DOHH2 (cell line): Measurements from ENCODE around the gene SDHA.
A peak's percentile ranks its signal among the peaks of the same experiment; 100 is the strongest.

Experiments
- H3F3A ChIP-seq: fragments of 200-600 bp; sonication (generic), shearing (Covaris generic); 2 replicates; pipeline ENCODE4 v1.6.0; 2016; ENCODE audit warnings: antibody characterized with exemption, mild to moderate bottlenecking; ENCODE audit not compliant: control insufficient read depth, insufficient read depth
- H3K27ac ChIP-seq: fragments of 200-600 bp; sonication (generic); 2 replicates; pipeline ENCODE4 v1.5.1; 2014; ENCODE audit warnings: low read depth, mild to moderate bottlenecking, low read length, moderate library complexity
- H3K27me3 ChIP-seq: fragments of 200-600 bp; sonication (generic); 2 replicates; pipeline ENCODE4 v1.6.1; 2014; ENCODE audit warnings: mild to moderate bottlenecking, low read length, mixed read lengths; ENCODE audit not compliant: control insufficient read depth
- H3K36me3 ChIP-seq: fragments of 200-600 bp; sonication (generic); 2 replicates; pipeline ENCODE4 v1.6.1; 2014; ENCODE audit warnings: mild to moderate bottlenecking, low read length, moderate library complexity, mixed read lengths; ENCODE audit not compliant: control insufficient read depth
- H3K4me1 ChIP-seq: fragments of 200-600 bp; sonication (generic); 2 replicates; pipeline ENCODE4 v1.6.1; 2014; ENCODE audit warnings: mild to moderate bottlenecking, low read length, mixed read lengths; ENCODE audit not compliant: control insufficient read depth
- H3K4me2 ChIP-seq: fragments of 200-600 bp; sonication (generic); 2 replicates; pipeline ENCODE4 v1.6.0; 2014; ENCODE audit warnings: mild to moderate bottlenecking, low read length, moderate library complexity
- H3K4me3 ChIP-seq: fragments of 200-600 bp; sonication (generic); 2 replicates; pipeline ENCODE4 v1.5.1; 2014; ENCODE audit warnings: mild to moderate bottlenecking, low read length, mixed read lengths
- H3K79me2 ChIP-seq: fragments of 200-600 bp; sonication (generic); 2 replicates; pipeline ENCODE4 v1.6.1; 2014; ENCODE audit warnings: mild to moderate bottlenecking, low read length, mixed read lengths; ENCODE audit not compliant: control insufficient read depth
- H3K9me2 ChIP-seq: fragments of 200-600 bp; sonication (generic); replicated peaks from 2 replicates; pipeline ENCODE4 v1.6.1; 2014; ENCODE audit warnings: mild to moderate bottlenecking, low read length, mixed read lengths; ENCODE audit not compliant: control insufficient read depth
- H3K9me3 ChIP-seq: fragments of 200-600 bp; sonication (generic); 2 replicates; pipeline ENCODE4 v1.6.1; 2014; ENCODE audit warnings: antibody characterized with exemption, low read length, mixed read lengths; ENCODE audit not compliant: control insufficient read depth, insufficient read depth
- H4K20me1 ChIP-seq: fragments of 200-600 bp; sonication (generic); 2 replicates; pipeline ENCODE4 v1.6.0; 2014; ENCODE audit warnings: low read depth, mild to moderate bottlenecking, antibody characterized with exemption, low read length, moderate library complexity; ENCODE audit not compliant: control insufficient read depth, insufficient read depth
- EZH2phosphoT487 ChIP-seq: fragments of 200-600 bp; sonication (generic); IDR thresholded peaks from 2 replicates; pipeline ENCODE4 v1.6.1; 2017; ENCODE audit warnings: borderline replicate concordance, mild to moderate bottlenecking, antibody characterized with exemption, low read length, moderate library complexity, mixed read lengths
- TF ChIP-seq, protein P1 (sequence below): fragments of 200-600 bp; sonication (generic); IDR thresholded peaks from one replicate; pipeline ENCODE4 v1.5.1; 2014; ENCODE audit warnings: antibody characterized with exemption, mild to moderate bottlenecking, low read depth, low read length; ENCODE audit not compliant: poor library complexity, severe bottlenecking

SDHA gene

DNA sequence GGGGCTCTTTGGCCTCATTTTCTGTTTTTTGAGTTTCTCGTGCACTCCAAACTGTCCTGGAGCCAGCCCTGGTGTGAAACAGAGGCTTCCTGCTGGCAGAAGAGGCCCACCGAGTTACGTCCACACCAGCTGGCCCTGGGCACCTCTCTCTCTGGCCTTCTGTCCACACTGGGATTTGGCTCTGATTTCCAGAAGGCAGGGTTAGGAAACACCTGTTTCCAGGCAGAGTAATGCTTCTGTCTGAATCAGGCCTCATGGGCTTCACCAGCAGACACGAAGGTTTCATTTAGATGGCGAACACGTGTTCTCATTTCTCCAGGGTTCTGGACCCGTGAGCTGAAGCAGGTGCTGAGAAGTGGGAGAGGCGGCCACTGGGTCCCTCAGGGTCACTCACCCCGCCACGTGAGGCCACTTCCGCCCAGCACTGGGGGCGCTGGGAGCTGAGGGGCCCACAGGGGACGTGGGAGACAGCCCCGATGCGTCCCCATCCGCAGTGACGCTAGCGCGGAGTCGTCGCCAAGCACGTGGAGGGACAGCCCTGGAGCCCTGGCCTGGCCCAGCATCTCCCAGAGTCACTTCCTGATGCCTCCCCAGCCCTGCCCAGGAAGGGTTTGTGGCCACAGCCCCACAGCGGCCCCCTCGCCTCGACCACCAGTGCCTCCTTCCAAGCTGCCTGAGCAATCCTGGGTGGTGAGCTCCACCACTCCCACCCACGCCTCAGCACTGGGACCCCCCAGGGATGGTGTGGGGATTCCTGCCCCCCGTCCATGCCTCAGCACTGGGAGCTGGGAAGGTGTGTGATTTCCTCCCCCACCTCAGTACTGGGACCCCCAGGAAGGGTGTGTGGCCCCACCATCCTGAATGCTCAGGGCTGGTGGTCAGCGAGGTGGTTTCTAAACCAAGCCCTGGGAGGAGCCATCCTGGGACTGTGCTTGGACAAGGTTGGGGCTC lies 31.8 kb upstream of the SDHA start:
- H3K27me3 ChIP-seq = no peaks in the 10 kb centered on the region
- peaks cover 33% of the 10 kb centered on the region for H3K4me1 ChIP-seq
- no peak overlapping the region for H3K4me3 ChIP-seq
- H3K36me3 ChIP-seq = no peaks in the 10 kb centered on the region
- no peak overlapping the region for H3K27ac ChIP-seq
- no peaks in the 10 kb centered on the region for H3K9me2 ChIP-seq
- TF ChIP-seq, protein P1, sequence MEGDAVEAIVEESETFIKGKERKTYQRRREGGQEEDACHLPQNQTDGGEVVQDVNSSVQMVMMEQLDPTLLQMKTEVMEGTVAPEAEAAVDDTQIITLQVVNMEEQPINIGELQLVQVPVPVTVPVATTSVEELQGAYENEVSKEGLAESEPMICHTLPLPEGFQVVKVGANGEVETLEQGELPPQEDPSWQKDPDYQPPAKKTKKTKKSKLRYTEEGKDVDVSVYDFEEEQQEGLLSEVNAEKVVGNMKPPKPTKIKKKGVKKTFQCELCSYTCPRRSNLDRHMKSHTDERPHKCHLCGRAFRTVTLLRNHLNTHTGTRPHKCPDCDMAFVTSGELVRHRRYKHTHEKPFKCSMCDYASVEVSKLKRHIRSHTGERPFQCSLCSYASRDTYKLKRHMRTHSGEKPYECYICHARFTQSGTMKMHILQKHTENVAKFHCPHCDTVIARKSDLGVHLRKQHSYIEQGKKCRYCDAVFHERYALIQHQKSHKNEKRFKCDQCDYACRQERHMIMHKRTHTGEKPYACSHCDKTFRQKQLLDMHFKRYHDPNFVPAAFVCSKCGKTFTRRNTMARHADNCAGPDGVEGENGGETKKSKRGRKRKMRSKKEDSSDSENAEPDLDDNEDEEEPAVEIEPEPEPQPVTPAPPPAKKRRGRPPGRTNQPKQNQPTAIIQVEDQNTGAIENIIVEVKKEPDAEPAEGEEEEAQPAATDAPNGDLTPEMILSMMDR = no peak
- TF ChIP-seq EZH2phosphoT487 = no peak
- H3K79me2 ChIP-seq = peaks cover 5% of the 10 kb centered on the region; the same call in 1 of the 2 replicates
- no peaks in the 10 kb centered on the region for H3K9me3 ChIP-seq
- peaks cover 5% of the 10 kb centered on the region; the same call in 1 of the 2 replicates for H3F3A ChIP-seq
- H4K20me1 ChIP-seq = no peaks in the 10 kb centered on the region
- H3K4me2 ChIP-seq = no peak overlapping the region

DNA sequence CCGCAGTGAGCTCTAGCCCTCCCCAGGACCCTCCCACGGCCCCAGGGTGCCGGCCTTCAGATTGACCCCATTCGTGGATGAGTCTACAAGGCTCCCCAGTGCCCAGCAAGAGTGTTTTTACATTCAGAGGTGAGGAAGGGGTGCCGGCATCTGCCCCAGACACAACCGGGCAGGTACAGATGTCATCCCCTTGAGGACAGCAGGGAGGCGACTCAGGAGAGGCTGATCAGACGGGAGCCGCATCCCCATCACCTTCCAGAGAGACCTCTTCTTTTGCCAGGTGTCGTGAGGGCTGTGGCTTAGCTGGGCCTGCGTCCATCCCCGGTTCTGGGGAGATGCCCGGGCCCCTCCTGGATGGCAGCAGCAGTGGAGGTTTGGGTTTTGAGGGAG lies 31.1 kb upstream of the SDHA start:
- TF ChIP-seq, protein P1 = no peak
- Histone ChIP-seq H4K20me1 (no peaks in the 10 kb centered on the region), H3K9me3 (no peaks in the 10 kb centered on the region), H3K9me2 (no peaks in the 10 kb centered on the region), H3K79me2 (peaks cover 5% of the 10 kb centered on the region; the same call in 1 of the 2 replicates), H3K4me1 (peaks cover 40% of the 10 kb centered on the region), H3K4me2 (no peak overlapping the region), H3K4me3 (no peak overlapping the region), H3K27me3 (no peaks in the 10 kb centered on the region), H3K36me3 (no peaks in the 10 kb centered on the region), H3F3A (peaks cover 5% of the 10 kb centered on the region; the same call in 1 of the 2 replicates), H3K27ac (no peak overlapping the region)

DNA sequence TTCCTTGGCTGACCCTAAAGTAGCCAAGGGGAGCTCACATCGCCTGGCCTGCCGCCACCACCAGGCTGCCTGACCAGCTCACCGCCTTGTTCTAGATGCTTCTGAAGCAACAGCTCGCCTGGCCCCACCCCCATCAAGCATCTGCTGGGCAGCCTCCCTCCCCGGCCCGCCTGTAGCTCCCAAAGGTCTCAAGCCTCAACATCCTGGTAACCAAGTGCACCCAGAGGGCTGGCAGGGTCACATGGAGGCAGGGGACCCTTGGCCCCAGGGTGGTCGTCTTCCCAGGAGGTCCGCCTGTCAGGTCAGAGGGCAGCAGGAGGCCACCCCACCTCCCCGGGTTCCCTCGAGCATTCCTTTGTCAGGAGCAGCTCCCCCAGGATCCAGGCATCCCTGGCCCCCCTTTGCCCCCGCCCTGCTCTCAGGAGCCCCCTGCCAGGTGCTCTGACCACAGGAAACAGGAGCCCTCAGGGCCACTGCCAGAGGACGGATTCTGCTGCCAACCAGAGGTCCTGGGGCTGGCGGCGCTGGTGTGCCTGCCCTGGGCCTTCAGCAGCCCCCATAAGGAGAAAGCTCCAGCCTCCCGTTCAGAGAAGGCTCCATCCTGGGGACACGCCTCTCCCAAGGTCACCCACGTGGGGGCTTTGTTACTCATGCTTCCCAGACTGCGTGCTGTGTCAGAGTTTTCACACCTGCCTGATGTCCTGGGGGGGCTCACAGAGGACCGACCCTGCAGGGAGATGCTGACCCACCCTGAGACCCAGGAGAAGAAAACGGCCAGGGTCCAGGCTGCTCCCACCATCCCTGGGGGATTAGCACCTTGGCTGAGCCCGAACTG lies 30.3 kb upstream of the SDHA start:
- H3F3A ChIP-seq = peaks cover 5% of the 10 kb centered on the region; the same call in 1 of the 2 replicates
- no peaks in the 10 kb centered on the region for H3K9me2 ChIP-seq
- no peaks in the 10 kb centered on the region for H3K36me3 ChIP-seq
- no peak for TF ChIP-seq EZH2phosphoT487
- TF ChIP-seq, protein P1 = no peak
- no peaks in the 10 kb centered on the region for H3K9me3 ChIP-seq
- no peaks in the 10 kb centered on the region for H3K27me3 ChIP-seq
- peaks cover 5% of the 10 kb centered on the region; the same call in 1 of the 2 replicates for H3K79me2 ChIP-seq
- H3K27ac ChIP-seq = no peak overlapping the region
- no peak overlapping the region; the same call in 1 of the 2 replicates for H3K4me3 ChIP-seq
- H3K4me2 ChIP-seq = peak overlapping the region; percentile 77
- H4K20me1 ChIP-seq = no peaks in the 10 kb centered on the region
- peaks cover 48% of the 10 kb centered on the region for H3K4me1 ChIP-seq
